Measurements from ENCODE around the gene C3AR1.

The C3AR1 gene

GRCh38 chr12:8037046-8037663 is 29.0 kb downstream of the C3AR1 start:
- TF ChIP-seq CTCF (IDR thresholded peaks at IDR 0.05) = no peak

- no peak for TF ChIP-seq CTCF (IDR thresholded peaks at IDR 0.05)
Measured at GRCh38 chr12:8036346-8036745, 29.8 kb downstream of the C3AR1 start.

GRCh38 chr12:8035440-8036010 is 30.6 kb downstream of the C3AR1 start:
- TF ChIP-seq CTCF (IDR thresholded peaks at IDR 0.05) = no peak

- TF ChIP-seq CTCF (IDR thresholded peaks at IDR 0.05) = no peak
Measured at GRCh38 chr12:8034802-8035201, 31.4 kb downstream of the C3AR1 start.

GRCh38 chr12:8033153-8034044 is 32.8 kb downstream of the C3AR1 start:
- TF ChIP-seq CTCF (IDR thresholded peaks at IDR 0.05) = no peak

GRCh38 chr12:8032242-8033152 is 33.7 kb downstream of the C3AR1 start, which contains the start of gene FOXJ2:
FOXJ2 (plus strand) TSS chr12:8032716; CDS start chr12:8039833, 7,117 bp downstream.
- no peak for TF ChIP-seq CTCF (IDR thresholded peaks at IDR 0.05)

- TF ChIP-seq CTCF (IDR thresholded peaks at IDR 0.05) = no peak
Measured at GRCh38 chr12:8031872-8032241, 34.3 kb downstream of the C3AR1 start.

Measured in LNCAP (cell line).